ENCODE results near the gene ASIC4. TPM values are rescaled to one million over a fixed set of nuclear protein-coding genes. Genes with fewer than 3 reads are reported as not detected.

ASIC4 gene
- total RNA-seq, 1 experiment from 2014 or later: 0.79 TPM

DNA sequence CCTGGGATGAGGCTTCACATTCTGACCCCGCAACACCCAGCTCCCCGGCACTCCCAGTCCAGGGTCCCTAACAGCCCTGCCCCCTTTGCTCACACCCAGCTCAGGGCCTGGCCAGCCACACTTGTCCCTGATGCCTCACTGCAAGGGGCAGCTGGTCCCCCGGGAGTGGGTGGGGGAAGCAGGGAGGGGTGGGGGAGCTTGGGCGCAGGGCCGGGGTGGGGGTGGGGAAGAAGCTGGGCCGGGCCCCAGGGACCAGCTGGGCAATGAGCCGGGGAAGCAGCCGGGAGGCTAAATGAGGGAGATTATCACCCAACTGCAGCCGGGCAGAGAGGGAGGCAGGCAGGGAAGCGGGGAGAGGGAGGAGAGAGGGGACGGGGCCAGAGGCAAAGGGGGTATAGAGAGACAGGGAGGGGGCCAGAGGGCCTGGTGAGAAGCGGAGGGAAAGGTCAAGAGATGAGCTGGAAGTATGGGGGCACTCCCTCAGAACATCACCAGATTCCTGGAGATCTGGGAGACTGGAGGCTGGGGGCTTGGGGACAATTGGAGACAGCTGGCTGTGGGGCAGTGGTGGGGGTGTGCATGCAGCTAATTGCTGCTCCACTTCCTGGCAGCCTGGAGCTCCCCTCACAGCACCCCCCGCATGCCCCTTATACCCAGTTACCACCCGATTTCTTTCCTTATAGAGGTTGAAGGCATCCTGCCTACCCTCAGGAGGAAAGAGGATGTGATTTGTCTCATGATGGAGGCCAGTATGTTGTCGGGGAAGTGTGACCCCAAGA lies 2.5 kb upstream of the ASIC4 start:
- no peak overlapping the region for H3K4me3 Mint-ChIP-seq
- H3K9me3 Mint-ChIP-seq: no peaks in the 10 kb centered on the region
- no peak overlapping the region for H3K27ac Mint-ChIP-seq
- DNase-seq (ENCODE audit: low spot score) (no peak), ATAC-seq (no peak)
- POLR2A ChIA-PET: interaction anchor here (0.7 to 2.9 kb wide), 4 partner anchors 9 to 23 kb away, joined by 3 to 8 read pairs (median 5); partner anchors contain the start of gene GMPPA
- CTCF ChIA-PET: interaction anchor here (0.6 to 41.3 kb wide), 17 partner anchors 9 to 129 kb away, joined by 3 to 2316 read pairs (median 4); partner anchors contain the start of genes GMPPA and SPEG
- TF ChIP-seq, protein P1, sequence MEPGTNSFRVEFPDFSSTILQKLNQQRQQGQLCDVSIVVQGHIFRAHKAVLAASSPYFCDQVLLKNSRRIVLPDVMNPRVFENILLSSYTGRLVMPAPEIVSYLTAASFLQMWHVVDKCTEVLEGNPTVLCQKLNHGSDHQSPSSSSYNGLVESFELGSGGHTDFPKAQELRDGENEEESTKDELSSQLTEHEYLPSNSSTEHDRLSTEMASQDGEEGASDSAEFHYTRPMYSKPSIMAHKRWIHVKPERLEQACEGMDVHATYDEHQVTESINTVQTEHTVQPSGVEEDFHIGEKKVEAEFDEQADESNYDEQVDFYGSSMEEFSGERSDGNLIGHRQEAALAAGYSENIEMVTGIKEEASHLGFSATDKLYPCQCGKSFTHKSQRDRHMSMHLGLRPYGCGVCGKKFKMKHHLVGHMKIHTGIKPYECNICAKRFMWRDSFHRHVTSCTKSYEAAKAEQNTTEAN (CRISPR knock-in tag; IDR thresholded peaks at IDR 0.05): no peak
- TF ChIP-seq, protein P2, sequence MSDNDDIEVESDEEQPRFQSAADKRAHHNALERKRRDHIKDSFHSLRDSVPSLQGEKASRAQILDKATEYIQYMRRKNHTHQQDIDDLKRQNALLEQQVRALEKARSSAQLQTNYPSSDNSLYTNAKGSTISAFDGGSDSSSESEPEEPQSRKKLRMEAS (CRISPR knock-in tag; IDR thresholded peaks at IDR 0.05): no peak
- TF ChIP-seq, protein P3, sequence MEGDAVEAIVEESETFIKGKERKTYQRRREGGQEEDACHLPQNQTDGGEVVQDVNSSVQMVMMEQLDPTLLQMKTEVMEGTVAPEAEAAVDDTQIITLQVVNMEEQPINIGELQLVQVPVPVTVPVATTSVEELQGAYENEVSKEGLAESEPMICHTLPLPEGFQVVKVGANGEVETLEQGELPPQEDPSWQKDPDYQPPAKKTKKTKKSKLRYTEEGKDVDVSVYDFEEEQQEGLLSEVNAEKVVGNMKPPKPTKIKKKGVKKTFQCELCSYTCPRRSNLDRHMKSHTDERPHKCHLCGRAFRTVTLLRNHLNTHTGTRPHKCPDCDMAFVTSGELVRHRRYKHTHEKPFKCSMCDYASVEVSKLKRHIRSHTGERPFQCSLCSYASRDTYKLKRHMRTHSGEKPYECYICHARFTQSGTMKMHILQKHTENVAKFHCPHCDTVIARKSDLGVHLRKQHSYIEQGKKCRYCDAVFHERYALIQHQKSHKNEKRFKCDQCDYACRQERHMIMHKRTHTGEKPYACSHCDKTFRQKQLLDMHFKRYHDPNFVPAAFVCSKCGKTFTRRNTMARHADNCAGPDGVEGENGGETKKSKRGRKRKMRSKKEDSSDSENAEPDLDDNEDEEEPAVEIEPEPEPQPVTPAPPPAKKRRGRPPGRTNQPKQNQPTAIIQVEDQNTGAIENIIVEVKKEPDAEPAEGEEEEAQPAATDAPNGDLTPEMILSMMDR (IDR thresholded peaks at IDR 0.05): no peak
- no peak for TF ChIP-seq TEAD1 (CRISPR knock-in tag; IDR thresholded peaks at IDR 0.05)
- TF ChIP-seq CREM (CRISPR knock-in tag; IDR thresholded peaks at IDR 0.05): no peak
- no peak for TF ChIP-seq NFYB (CRISPR knock-in tag; conservative IDR thresholded peaks at IDR 0.05; ENCODE audit: low read depth)
- TF ChIP-seq, protein P4, sequence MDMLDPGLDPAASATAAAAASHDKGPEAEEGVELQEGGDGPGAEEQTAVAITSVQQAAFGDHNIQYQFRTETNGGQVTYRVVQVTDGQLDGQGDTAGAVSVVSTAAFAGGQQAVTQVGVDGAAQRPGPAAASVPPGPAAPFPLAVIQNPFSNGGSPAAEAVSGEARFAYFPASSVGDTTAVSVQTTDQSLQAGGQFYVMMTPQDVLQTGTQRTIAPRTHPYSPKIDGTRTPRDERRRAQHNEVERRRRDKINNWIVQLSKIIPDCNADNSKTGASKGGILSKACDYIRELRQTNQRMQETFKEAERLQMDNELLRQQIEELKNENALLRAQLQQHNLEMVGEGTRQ (CRISPR knock-in tag; IDR thresholded peaks at IDR 0.05): no peak
- TF ChIP-seq, protein P5, sequence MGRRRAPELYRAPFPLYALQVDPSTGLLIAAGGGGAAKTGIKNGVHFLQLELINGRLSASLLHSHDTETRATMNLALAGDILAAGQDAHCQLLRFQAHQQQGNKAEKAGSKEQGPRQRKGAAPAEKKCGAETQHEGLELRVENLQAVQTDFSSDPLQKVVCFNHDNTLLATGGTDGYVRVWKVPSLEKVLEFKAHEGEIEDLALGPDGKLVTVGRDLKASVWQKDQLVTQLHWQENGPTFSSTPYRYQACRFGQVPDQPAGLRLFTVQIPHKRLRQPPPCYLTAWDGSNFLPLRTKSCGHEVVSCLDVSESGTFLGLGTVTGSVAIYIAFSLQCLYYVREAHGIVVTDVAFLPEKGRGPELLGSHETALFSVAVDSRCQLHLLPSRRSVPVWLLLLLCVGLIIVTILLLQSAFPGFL (CRISPR knock-in tag; IDR thresholded peaks at IDR 0.05; ENCODE audit: borderline replicate concordance): no peak
- no peak for TF ChIP-seq ZNF232 (CRISPR knock-in tag; IDR thresholded peaks at IDR 0.05)
- TF ChIP-seq, protein P6, sequence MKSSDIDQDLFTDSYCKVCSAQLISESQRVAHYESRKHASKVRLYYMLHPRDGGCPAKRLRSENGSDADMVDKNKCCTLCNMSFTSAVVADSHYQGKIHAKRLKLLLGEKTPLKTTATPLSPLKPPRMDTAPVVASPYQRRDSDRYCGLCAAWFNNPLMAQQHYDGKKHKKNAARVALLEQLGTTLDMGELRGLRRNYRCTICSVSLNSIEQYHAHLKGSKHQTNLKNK (CRISPR knock-in tag; IDR thresholded peaks at IDR 0.05): no peak
- TF ChIP-seq EMX1 (CRISPR knock-in tag; IDR thresholded peaks at IDR 0.05): no peak
- TF ChIP-seq, protein P7, sequence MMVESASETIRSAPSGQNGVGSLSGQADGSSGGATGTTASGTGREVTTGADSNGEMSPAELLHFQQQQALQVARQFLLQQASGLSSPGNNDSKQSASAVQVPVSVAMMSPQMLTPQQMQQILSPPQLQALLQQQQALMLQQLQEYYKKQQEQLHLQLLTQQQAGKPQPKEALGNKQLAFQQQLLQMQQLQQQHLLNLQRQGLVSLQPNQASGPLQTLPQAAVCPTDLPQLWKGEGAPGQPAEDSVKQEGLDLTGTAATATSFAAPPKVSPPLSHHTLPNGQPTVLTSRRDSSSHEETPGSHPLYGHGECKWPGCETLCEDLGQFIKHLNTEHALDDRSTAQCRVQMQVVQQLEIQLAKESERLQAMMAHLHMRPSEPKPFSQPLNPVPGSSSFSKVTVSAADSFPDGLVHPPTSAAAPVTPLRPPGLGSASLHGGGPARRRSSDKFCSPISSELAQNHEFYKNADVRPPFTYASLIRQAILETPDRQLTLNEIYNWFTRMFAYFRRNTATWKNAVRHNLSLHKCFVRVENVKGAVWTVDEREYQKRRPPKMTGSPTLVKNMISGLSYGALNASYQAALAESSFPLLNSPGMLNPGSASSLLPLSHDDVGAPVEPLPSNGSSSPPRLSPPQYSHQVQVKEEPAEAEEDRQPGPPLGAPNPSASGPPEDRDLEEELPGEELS (CRISPR knock-in tag; IDR thresholded peaks at IDR 0.05): no peak
- TF ChIP-seq, protein P8, sequence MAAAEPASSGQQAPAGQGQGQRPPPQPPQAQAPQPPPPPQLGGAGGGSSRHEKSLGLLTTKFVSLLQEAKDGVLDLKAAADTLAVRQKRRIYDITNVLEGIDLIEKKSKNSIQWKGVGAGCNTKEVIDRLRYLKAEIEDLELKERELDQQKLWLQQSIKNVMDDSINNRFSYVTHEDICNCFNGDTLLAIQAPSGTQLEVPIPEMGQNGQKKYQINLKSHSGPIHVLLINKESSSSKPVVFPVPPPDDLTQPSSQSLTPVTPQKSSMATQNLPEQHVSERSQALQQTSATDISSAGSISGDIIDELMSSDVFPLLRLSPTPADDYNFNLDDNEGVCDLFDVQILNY (CRISPR knock-in tag; IDR thresholded peaks at IDR 0.05): no peak
- TF ChIP-seq NR3C1 (CRISPR knock-in tag; conservative IDR thresholded peaks at IDR 0.05; ENCODE audit: low read depth): no peak
- TF ChIP-seq, protein P9, sequence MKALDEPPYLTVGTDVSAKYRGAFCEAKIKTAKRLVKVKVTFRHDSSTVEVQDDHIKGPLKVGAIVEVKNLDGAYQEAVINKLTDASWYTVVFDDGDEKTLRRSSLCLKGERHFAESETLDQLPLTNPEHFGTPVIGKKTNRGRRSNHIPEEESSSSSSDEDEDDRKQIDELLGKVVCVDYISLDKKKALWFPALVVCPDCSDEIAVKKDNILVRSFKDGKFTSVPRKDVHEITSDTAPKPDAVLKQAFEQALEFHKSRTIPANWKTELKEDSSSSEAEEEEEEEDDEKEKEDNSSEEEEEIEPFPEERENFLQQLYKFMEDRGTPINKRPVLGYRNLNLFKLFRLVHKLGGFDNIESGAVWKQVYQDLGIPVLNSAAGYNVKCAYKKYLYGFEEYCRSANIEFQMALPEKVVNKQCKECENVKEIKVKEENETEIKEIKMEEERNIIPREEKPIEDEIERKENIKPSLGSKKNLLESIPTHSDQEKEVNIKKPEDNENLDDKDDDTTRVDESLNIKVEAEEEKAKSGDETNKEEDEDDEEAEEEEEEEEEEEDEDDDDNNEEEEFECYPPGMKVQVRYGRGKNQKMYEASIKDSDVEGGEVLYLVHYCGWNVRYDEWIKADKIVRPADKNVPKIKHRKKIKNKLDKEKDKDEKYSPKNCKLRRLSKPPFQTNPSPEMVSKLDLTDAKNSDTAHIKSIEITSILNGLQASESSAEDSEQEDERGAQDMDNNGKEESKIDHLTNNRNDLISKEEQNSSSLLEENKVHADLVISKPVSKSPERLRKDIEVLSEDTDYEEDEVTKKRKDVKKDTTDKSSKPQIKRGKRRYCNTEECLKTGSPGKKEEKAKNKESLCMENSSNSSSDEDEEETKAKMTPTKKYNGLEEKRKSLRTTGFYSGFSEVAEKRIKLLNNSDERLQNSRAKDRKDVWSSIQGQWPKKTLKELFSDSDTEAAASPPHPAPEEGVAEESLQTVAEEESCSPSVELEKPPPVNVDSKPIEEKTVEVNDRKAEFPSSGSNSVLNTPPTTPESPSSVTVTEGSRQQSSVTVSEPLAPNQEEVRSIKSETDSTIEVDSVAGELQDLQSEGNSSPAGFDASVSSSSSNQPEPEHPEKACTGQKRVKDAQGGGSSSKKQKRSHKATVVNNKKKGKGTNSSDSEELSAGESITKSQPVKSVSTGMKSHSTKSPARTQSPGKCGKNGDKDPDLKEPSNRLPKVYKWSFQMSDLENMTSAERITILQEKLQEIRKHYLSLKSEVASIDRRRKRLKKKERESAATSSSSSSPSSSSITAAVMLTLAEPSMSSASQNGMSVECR (CRISPR knock-in tag; IDR thresholded peaks at IDR 0.05; ENCODE audit: borderline replicate concordance): no peak
- H3K4me1 Mint-ChIP-seq: peaks cover 56% of the 10 kb centered on the region
- peaks cover 59% of the 10 kb centered on the region for H3K27me3 Mint-ChIP-seq (ENCODE audit: low read depth)
- no peaks in the 10 kb centered on the region for H3K36me3 Mint-ChIP-seq

Measured in WTC11 (cell line).